ENCODE data around the gene PNPLA6. TPM values are rescaled to one million over a fixed set of nuclear protein-coding genes. Genes with fewer than 3 reads are reported as not detected.

Gene PNPLA6
- total RNA-seq, 1 experiment from 2014 or later = 67.6 TPM

- ChIA-PET POLR2A (no interaction called here), CTCF (no interaction called here)
- Mint-ChIP-seq H3K4me1 (ENCODE audit: low read depth, unreplicated experiment) (no peaks in the 10 kb centered on the region), H3K9me3 (ENCODE audit: unreplicated experiment) (no peaks in the 10 kb centered on the region), H3K27ac (ENCODE audit: unreplicated experiment) (peak overlapping the region; percentile 89), H3K27me3 (ENCODE audit: insufficient read depth, unreplicated experiment) (no peaks in the 10 kb centered on the region), H3K4me3 (ENCODE audit: unreplicated experiment) (peak overlapping the region; percentile 97), H3K36me3 (ENCODE audit: insufficient read depth, unreplicated experiment) (peaks cover 25% of the 10 kb centered on the region)
- Histone ChIP-seq H3K4me1 (peaks cover 9% of the 10 kb centered on the region), H3K27me3 (replicated peaks; ENCODE audit: control insufficient read depth, insufficient read depth, low read length) (no peaks in the 10 kb centered on the region), H3K36me3 (ENCODE audit: control insufficient read depth, insufficient read depth, low read length) (no peaks in the 10 kb centered on the region; the same call in 1 of the 2 replicates), H3K4me3 (ENCODE audit: low read depth, low read length) (peak overlapping the region; percentile 69), H3K9me3 (no peaks in the 10 kb centered on the region)
- no peak for DNase-seq
- TF ChIP-seq CTCF (IDR thresholded peaks at IDR 0.05; ENCODE audit: insufficient read depth in 1 of 2, low read depth in 1 of 2, low read length in 1 of 2, severe bottlenecking in 1 of 2, unreplicated experiment in 1 of 2) = no peak
- intact Hi-C loops (cut with micrococcal nuclease; ENCODE audit: unreplicated experiment) = no loop called here
- no TSS peak for BruUV-seq (replicated peaks)
Measured at GRCh38 chr19:7533281-7533885, 2.1 kb upstream of the PNPLA6 start.

GRCh38 chr19:7533925-7534480, 1.5 kb upstream of the PNPLA6 start:
- Histone ChIP-seq H3K4me3 (ENCODE audit: low read depth, low read length) (peak overlapping the region; percentile 69), H3K9me3 (no peaks in the 10 kb centered on the region), H3K36me3 (ENCODE audit: control insufficient read depth, insufficient read depth, low read length) (no peaks in the 10 kb centered on the region; the same call in 1 of the 2 replicates), H3K27me3 (replicated peaks; ENCODE audit: control insufficient read depth, insufficient read depth, low read length) (no peaks in the 10 kb centered on the region), H3K4me1 (peaks cover 9% of the 10 kb centered on the region)
- H3K9me3 Mint-ChIP-seq (ENCODE audit: unreplicated experiment) = no peaks in the 10 kb centered on the region
- H3K36me3 Mint-ChIP-seq (ENCODE audit: insufficient read depth, unreplicated experiment) = peaks cover 25% of the 10 kb centered on the region
- no peaks in the 10 kb centered on the region for H3K27me3 Mint-ChIP-seq (ENCODE audit: insufficient read depth, unreplicated experiment)
- no peaks in the 10 kb centered on the region for H3K4me1 Mint-ChIP-seq (ENCODE audit: low read depth, unreplicated experiment)
- intact Hi-C loops (cut with micrococcal nuclease; ENCODE audit: unreplicated experiment) = loop anchor here (2.0 kb wide), 1 partner anchor 147 kb away; no protein-coding TSS in a partner anchor
- no peak for TF ChIP-seq CTCF (IDR thresholded peaks at IDR 0.05; ENCODE audit: insufficient read depth in 1 of 2, low read depth in 1 of 2, low read length in 1 of 2, severe bottlenecking in 1 of 2, unreplicated experiment in 1 of 2)
- DNase-seq = peak; percentile 76 to 79
- TSS peak; percentile 64 for BruUV-seq (replicated peaks)
- POLR2A ChIA-PET = interaction anchor here (1.6 kb wide), 1 partner anchor 12 kb away, joined by 4 read pairs; the partner anchor contains the start of gene MCOLN1
- CTCF ChIA-PET = no interaction called here
- peak overlapping the region; percentile 97 for H3K4me3 Mint-ChIP-seq (ENCODE audit: unreplicated experiment)
- H3K27ac Mint-ChIP-seq (ENCODE audit: unreplicated experiment) = peak overlapping the region; percentile 89

GRCh38 chr19:7534531-7535046, 928 bp upstream of the PNPLA6 start:
- H3K27me3 ChIP-seq (replicated peaks; ENCODE audit: control insufficient read depth, insufficient read depth, low read length) = no peaks in the 10 kb centered on the region
- H3K4me3 ChIP-seq (ENCODE audit: low read depth, low read length) = peak overlapping the region; percentile 69
- Mint-ChIP-seq H3K36me3 (ENCODE audit: insufficient read depth, unreplicated experiment) (peaks cover 25% of the 10 kb centered on the region), H3K9me3 (ENCODE audit: unreplicated experiment) (no peaks in the 10 kb centered on the region), H3K27me3 (ENCODE audit: insufficient read depth, unreplicated experiment) (no peaks in the 10 kb centered on the region), H3K4me3 (ENCODE audit: unreplicated experiment) (peak overlapping the region; percentile 97), H3K27ac (ENCODE audit: unreplicated experiment) (peak overlapping the region; percentile 89), H3K4me1 (ENCODE audit: low read depth, unreplicated experiment) (no peaks in the 10 kb centered on the region)
- peak; percentile 65 to 77 for DNase-seq
- CTCF ChIA-PET = no interaction called here
- no peaks in the 10 kb centered on the region; the same call in 1 of the 2 replicates for H3K36me3 ChIP-seq (ENCODE audit: control insufficient read depth, insufficient read depth, low read length)
- H3K4me1 ChIP-seq = peaks cover 9% of the 10 kb centered on the region
- POLR2A ChIA-PET = interaction anchor here (1.6 kb wide), 1 partner anchor 12 kb away, joined by 4 read pairs; the partner anchor contains the start of gene MCOLN1
- no peaks in the 10 kb centered on the region for H3K9me3 ChIP-seq
- TF ChIP-seq CTCF (IDR thresholded peaks at IDR 0.05; ENCODE audit: insufficient read depth in 1 of 2, low read depth in 1 of 2, low read length in 1 of 2, severe bottlenecking in 1 of 2, unreplicated experiment in 1 of 2) = peak in 1 of 2 experiments; percentile 18
- TSS peak; percentile 39 for BruUV-seq (replicated peaks)
- intact Hi-C loops (cut with micrococcal nuclease; ENCODE audit: unreplicated experiment) = loop anchor here (1.0 to 2.0 kb wide), 2 partner anchors 45 to 148 kb away; partner anchors contain the start of gene PEX11G
